GM21447 (cell line): Measurements from ENCODE around the gene TMEM63C.

Experiments
- ATAC-seq: cut with Tn5 transposase; IDR thresholded peaks from one replicate; pipeline ENCODE4 v1.9.1; 2021; ENCODE audit not compliant: unreplicated experiment

Gene TMEM63C

DNA sequence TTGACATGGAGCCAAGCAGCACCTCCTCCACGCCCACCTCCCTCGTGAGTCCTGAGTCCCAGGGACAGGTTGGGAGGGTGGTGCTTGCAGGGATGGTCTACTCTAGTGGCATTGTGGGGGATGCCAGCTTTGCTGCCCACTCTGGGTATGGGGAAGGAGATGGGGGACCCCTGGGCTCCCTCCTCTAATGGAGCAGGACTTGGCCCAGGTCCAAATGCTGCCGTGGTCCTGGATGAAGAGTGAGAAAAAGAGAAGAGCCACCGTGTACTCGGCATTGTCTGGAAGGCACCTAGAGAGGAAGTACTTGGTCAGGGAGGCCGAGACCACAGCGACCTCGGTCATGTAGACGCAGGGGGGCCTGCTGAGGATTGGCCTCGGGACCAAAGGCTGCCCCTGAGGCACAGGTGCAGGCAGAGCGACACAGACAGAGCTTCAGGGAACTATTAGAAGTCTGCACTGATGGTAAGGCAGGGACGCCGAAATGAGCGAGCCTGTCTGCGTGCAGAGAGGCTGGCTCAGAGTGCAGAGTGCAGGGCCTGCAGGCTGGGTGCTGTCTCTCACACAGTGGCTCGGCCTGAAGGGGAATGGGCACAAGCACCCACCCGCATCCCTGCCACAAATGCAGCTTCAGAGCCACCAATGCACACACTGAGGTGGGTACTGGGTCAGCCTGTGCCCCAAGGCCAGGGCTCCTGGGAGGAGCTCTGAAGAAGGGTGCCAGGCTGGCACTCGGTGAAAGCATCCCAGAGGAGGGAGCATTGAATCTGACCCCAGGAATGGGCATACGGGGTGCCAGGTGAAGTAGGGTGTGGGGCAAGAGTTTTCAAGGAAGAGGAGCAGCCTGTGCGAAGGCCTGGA lies 72.0 kb downstream of the TMEM63C start:
- ATAC-seq: no peak

DNA sequence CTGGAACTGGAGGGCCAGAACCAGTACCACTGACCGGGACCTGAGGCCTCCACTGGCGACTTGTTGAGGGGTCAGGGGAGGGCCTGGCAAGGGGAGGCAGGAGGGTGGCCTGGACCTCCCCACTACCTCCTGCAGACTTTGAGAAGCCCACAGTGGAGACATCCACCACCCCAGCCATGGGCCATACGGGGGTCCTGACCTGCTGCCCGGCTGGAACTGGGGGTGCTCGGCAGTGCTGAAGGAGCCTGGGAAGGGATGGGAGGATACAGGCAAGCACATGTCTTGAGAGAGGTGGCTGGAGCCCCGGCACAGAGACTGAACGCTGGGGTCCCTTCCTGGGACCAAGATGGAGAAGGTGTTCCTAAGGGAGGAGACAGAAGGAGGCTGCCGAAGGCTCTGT lies 75.1 kb downstream of the TMEM63C start:
- ATAC-seq: no peak

DNA sequence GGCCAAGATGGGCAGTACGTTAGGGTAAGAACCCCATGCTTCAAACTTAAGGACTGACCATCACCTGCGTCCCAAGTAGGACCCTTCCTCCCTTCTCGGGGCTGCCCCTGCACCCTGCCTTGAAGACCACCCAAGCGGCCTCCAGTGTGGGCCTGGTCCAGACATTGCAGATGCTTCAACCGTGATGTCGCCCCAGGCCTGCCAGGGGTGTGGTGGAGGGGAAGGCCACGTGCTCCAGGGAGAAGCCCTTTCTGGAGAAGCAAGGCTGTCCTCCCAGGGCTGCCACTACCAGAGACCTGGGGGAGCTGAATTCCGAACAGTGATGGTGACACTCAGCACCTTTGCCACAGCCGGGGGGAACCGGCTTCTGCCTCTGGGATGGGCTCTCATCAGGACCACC lies 76.1 kb downstream of the TMEM63C start:
- ATAC-seq: no peak

DNA sequence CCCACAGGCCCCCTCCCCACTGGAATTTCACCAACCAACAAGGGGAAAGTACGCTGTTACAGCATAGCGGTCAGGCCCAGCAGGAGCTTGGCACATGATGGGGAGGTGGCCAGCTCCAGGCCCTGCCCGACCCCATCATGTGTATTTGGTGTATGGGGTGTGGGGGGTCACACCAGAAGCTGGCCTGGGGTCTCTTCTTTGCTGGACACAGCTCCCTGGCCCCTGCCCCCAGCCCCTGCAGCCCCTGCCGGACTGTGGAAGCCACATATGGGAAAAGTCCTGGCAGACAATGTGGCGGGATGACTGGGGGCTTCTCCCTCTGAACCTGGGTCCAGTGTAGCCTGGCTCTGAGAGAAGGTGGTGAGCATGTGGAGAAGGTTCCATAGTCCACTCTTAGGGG lies 77.0 kb downstream of the TMEM63C start:
- no peak for ATAC-seq

DNA sequence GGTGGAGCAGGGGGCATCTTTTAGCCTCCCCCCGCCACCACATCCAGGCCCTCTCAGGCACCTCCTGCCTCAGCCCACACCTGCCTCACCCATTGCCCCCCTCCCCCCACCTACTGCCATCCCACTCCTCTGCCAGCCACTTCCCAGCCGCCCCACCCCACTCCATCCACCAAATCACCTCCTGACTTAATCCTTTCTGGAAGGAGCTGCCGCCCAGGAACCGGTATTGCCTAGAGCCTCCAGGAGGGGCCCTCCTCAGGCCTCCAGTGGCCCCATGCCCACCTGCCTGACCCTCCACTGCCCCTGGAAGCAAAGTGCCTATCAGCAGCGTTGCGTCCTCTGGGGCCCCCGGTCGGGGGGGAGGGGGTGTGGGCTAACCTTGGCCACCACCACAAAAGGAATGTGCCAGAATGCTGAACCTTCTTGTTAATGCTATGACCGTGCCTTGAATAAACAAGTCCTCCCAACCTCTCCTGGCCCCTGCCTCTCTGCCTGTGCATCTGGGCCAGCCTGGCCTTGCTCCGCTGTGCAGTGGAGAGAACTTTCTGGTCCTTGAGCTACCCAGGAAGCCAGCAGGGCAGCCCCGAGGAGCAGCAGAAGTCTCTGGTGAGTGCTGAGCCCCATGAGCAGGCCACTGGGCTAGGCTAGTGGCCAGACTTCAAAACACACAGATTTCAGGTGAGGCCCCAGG lies 77.6 kb downstream of the TMEM63C start:
- no peak for ATAC-seq

DNA sequence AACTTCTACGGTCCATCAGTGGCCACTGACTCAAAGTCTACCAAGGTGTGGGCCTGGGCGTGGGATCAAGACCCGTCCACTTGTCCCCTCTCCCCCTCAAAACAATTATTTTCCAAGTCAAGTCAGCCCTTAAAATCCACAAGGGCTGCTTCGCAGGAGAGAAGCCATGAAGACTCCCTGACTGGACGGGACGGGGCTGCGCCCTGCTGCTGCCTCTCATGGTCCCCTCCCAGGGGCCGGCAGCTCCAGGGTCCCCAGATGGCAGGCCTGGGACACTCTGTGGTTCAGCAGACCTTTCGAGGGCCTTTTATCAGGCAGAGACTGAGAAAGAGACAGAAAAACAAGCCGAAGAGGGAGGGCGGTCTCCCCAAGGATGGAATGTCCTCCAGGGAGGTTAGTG lies 78.6 kb downstream of the TMEM63C start:
- ATAC-seq: no peak

DNA sequence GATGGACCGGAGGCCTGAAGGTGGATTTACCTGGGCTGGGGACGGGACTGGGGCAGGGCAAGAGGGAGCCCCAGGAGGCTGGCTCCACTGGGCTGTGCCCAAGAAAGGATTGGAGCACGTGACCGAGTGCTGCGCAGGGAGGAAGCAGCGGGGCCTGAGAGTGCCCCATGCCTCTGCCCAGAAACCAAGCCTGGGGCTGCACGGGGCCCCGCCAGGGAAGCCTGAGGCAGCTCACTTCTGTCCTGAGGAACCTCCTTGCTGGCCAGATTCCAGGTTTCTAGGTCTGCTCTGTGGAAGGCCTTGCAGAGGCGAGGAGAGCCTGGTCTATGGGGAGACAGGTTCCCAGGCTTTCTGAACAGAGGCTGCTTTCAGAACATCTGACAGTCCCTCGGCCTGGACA lies 79.0 kb downstream of the TMEM63C start:
- ATAC-seq: no peak

DNA sequence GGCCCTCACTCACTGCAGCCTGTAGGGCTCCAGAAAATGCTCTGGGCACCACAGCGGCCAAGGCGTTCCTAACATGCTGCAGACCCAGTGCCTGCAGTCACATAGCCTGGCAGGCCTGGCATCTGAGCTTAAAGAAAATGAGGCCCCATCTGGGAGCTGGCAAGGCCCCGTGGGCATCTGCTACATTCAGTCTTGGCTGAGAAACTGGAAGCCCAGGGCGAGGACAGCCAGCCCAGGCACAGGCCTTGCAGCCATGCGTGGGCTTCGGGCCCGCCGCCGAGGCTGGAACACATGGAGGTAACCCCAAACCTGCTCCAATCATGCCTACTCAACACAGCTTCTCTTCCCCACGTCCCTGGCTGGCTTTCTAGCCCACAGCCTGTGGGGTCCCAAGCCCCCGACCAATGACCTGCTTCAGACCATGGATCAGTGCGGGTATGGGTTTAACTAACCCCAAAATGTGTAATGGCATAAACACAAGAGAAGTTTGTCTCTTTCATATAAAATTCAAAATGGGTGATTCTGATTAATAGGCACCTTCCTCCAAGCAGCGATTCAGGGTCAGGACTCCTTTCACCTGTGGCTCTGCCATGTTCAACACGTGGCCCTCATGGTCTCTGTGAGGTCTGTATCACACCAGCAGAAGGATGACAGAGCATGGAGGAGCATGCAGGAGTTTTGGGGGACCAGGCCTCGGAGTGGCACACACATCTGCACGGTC lies 83.0 kb downstream of the TMEM63C start:
- no peak for ATAC-seq

DNA sequence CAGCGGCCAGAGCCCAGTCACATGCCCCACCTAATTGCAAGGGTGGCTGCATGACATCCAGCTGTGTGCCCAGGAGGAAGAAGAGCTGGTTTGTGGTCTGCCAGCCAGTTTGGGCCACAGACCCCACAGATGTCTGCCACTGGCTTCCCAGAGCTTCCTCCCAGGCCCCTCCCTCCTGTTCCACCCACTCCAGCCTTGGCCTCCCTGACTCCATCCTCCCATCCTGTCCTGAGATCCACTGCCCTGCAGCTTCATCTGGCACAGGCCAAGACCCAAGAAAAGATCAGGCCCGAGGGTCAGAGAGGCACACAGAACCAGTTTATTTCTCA lies 83.6 kb downstream of the TMEM63C start:
- ATAC-seq: no peak

DNA sequence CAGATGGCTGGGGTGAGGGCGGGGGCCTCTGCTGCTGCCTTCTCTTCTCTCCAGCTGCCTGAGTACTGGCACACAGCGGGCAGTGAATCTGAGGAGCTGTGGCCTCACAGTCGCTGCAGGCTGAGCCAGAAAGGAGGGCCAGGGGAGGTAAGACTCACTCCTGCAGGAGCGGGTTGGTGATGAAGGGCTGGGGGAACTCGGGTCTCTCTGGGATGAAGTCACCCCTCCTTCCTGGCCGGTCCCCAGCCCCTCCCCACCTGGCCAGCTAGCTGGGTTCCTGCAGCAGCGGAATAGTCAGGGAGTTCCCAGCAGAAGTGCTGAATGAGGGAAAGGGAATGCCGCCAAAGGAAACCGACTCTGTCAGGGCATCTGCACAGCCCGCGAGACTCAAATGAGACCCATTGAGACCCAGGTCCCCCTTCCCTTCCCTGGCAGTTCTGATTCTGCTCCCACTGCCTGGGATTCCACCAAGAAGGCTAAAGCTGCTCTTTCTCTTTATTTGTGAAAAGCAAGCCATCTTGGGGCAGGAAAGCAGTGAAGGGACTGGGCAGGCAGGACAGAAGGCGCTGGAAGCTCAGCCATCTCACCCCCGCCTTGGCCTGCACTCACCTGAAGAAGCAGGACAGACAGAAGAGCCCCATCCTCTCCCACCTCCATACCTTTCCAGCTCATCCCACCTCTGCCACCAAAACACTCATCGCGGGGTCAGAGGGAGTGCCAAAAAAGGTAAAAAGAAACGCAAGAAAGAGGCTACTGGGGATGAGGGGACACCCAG lies 84.2 kb downstream of the TMEM63C start:
- no peak for ATAC-seq

DNA sequence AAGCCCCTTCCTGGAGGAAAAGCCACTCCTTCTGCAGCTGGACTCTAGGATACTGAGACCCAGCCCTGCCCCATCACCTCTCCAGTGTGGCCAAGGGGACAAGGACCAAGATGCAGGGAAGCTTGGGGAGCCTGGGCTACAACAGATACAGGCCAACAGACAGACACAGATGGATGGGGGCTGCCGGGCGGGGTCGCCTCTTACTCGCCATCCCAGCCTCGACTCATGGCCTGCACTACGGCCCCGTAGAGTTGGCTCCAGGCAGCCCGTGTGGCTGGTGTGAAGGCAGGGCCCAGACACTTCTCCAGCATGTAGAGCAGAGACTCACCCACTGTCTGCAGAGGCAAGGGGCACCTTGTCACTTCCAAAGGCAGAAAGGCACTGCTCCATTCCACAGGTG lies 84.7 kb downstream of the TMEM63C start:
- no peak for ATAC-seq

DNA sequence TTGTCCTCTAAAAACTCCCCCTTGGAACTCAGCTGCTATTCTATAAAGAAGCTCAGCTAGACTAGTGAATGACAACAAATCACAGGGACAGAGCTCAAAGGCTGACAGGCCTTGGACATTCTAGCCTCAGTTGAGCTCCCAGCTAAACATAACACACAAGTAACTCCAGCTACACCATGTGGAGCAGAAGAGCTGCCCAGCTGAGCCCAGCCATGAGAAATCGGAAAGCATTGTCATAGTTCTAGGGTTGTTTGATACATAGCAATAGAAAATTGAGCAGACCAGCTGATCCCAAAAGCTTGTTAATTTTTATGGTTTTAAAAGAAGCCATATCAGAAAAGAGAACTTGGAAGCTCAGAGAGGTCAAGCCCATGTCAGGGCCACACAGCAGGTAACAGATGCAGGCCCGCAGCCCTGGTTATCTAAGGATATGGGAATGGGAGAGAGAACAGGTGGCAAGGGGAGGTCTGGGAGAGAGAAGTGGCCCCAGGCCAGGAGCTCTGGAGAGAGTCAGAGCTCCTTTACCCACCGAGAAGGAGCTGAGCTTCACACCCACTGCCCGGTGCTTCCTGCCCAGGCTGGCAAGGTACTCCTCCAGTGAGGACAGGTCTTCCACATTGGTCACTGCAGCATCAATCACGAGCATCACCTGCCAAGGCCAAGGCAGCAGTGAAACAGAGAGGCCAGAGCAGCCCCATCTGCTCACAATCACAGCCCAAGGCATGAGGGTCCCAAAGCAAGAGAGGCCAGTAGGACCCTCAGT lies 86.5 kb downstream of the TMEM63C start:
- ATAC-seq: no peak

DNA sequence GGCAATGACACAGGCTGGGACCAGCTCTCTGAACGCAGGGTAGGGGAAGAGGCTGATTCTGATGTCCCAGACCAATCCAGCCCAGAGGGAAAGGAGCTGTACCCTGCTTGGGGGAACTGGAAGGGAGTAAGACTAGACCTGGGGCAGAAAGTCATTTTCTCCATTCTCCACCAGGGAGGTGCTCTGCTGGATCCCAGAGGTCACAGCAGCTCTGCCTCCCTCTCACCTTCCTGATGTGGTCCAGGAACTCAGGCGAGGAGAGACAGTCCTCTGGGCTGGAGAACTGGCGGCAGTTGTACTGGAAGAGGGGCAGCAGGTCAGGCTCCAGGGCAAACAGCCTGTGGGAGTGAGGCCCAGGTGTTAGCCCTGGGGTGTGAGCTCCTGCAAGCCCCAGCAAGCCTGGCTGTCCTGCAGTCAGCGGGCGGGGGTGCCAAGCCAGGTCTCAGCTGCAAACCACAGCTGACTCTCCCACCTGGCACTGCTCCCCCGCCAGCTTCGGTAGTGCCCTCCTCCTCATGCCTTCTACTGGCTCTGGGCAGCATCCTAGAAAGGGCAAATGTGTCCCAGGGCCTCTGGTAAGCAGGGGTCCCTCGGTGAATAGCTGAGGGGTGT lies 87.5 kb downstream of the TMEM63C start:
- ATAC-seq: no peak

DNA sequence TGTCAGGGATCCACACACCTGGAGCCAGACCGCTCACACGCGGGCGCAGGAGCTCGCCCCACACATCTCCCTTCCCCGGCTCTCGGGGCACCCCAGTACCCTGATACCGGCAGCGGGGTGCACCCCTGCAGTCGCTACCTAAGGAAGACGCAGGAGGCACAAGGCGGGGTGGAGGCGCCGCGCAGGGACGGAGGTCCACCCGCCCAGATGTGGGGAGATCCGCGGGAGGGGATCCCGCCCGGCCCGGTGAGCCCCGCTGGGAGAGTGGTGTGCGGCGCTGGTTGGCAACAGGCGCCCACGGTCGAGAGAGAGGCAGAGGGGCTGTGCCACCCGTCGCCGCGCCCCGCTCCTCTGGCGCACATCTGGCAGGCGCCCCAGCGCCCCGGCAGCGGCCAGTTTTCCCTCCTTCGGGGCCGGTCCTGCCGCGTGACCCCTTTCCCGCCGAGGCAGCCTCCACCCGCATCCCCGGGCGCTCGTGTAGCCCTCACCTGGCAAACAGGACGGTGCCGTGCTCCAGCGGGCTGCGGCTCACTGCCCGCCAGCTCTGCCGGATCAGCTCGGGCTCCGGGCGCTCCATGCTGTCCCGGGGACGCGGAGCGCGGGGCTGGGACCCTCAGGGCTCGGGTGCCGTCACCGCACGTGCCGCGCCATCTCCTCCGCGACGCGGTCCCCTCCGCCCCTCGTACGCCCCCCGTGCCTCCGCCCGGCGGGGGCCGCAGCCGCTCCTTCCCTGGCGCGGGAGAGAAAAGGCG lies 88.9 kb downstream of the TMEM63C start:
- ATAC-seq: no peak

DNA sequence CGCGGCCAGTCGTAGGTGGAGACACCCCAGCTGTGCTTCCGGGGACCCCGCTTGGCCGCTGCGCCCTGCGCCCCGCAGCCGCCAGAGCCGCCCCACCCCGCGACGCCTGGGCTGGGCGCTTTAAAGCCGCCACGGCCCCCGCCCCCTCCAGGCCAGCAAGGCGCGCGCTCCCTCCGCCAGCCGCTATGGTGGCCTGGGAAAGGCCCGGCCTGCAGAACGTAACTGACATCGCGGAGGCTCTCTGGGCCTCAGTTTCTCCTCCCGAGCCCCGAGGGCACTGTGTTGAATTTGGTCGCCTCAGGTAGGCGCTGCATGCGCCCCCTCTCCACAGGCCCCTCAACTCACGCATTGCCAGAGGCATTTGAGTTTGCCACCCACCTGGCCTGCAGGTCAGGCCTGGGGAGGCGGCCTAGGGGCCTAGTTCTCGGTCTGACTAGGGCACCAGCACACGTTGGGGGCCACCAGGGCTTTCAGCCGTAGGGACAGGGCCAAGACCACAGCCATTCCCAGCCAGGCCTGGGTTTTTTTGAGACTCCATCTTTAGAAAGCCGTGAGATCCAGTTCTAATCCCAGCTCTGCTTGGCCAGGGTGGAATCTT lies 89.6 kb downstream of the TMEM63C start, which contains the start of gene NGB:
NGB (minus strand) TSS at position 94 of the 598 bp plus-strand sequence. CDS start 269 bp downstream, outside the sequence.
- no peak for ATAC-seq

DNA sequence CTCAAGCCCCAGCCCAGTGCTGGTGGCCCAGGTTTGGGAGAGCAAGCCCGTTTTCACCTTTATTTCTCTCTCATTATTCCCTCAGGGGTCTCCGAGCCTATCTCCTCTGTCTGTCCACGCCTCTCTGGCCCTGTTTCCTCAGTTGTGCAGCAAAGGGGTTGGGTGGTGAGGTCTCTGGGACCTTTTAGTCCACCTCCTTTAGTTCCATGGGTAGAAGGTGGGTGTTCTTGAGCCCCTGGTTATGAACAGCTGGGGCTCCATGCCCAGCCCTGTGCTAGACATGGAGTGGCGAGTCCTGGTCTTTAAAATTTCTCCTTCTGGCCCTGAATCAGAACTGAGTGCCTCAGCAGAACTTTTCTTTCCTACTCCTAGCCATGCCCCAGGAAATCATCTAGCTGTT lies 90.7 kb downstream of the TMEM63C start:
- ATAC-seq: no peak

DNA sequence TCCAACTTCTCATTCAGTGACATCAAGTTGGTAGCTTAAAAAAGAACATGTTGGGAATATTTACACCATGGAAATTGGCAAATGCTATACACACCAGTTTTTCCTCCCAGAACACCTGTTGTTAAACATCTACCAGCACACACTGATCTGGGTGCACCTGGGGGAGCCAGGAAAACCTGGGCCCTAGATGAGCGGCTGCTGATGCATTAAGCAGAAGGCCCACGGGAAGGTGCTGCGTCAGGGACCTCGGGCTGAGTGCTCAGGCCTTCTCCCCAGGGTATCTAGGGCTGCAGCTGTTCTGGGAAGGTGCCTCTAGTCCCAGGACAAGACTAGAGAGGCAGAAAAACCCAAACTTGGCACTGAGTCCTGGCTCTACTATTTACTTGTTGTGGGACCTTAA lies 92.2 kb downstream of the TMEM63C start:
- no peak for ATAC-seq

DNA sequence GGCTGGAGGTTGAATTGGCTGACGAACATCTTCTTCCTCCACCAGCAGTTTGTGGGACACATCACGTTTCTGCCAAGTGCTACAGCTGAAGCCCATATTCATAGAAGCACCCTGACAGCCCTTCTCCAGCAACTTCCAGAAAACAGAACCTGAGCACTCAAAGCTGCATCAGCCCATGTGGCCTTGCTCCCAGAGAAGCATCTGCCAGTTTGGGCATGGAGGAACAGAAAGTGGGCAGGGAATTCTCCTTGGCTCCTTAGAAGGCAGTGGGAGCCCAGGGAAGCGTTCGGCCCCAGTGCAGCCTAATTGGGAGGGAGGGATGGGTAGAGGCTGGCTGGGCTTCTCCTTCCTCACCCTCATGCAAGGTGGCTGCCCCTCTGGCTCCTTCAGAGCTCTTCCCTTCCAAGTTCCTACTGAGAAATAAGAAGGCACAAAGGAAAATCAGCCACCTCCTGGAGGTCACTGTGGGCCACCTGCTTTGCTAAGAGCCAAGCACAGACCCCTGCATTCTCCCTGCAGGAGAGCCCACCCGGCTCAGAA lies 93.5 kb downstream of the TMEM63C start:
- no peak for ATAC-seq

DNA sequence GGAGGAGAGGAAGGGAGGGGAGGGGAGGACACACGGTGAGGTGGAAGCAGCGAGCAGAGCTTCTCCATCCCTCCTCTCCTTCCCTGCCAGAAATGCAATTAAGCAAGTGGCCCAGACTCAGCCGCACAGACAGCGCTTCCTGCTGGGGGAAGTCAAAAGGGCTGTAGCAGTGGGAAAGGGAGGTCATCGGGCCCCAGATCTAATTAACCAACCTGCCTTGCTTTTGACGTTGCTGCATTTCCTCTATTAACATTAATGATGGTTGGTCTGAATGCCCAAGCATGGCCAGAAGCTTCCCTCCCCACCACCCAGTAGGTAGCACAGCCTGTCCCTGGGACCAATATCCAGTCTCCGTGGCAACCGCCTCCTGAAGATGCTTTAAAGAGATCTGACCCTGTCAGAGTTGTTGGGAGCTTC lies 94.0 kb downstream of the TMEM63C start:
- no peak for ATAC-seq
